HG02884 (cell line): ENCODE data around the gene LRRIQ1.
"Not testable (repeated sequence)": the region's sequence is repeated elsewhere in the genome, so short reads cannot be mapped to it uniquely, and the experiment has no call there.

Experiments
- ATAC-seq: cut with Tn5 transposase; IDR thresholded peaks from one replicate; pipeline ENCODE4 v1.9.1; 2021; ENCODE audit warnings: mild to moderate bottlenecking, moderate library complexity; ENCODE audit not compliant: unreplicated experiment

Gene LRRIQ1

GRCh38 chr12:85188619-85189018 is 152.5 kb downstream of the LRRIQ1 start:
- ATAC-seq: no peak

GRCh38 chr12:85190728-85191127 is 154.6 kb downstream of the LRRIQ1 start:
- ATAC-seq: no peak

GRCh38 chr12:85203809-85204208 is 167.7 kb downstream of the LRRIQ1 start:
- ATAC-seq: not testable (repeated sequence)

- no peak for ATAC-seq
Measured at GRCh38 chr12:85206543-85206942, 170.4 kb downstream of the LRRIQ1 start.

GRCh38 chr12:85224339-85224738 is 188.2 kb downstream of the LRRIQ1 start:
- ATAC-seq: not testable (repeated sequence)

GRCh38 chr12:85225501-85225900 is 189.3 kb downstream of the LRRIQ1 start:
- ATAC-seq: no peak

- no peak for ATAC-seq
Measured at GRCh38 chr12:85237327-85237726, 201.2 kb downstream of the LRRIQ1 start.

GRCh38 chr12:85244561-85244960 is 208.4 kb downstream of the LRRIQ1 start:
- no peak for ATAC-seq

- ATAC-seq: no peak
Measured at GRCh38 chr12:85253853-85254252, 217.7 kb downstream of the LRRIQ1 start.

- no peak for ATAC-seq
Measured at GRCh38 chr12:85257671-85258070, 221.5 kb downstream of the LRRIQ1 start.

GRCh38 chr12:85260447-85260846 is 224.3 kb downstream of the LRRIQ1 start:
- no peak for ATAC-seq

- ATAC-seq: no peak
Measured at GRCh38 chr12:85260896-85261295, 224.7 kb downstream of the LRRIQ1 start.

GRCh38 chr12:85266356-85266755 is 230.2 kb downstream of the LRRIQ1 start:
- ATAC-seq: no peak

- ATAC-seq: peak; percentile 73
Measured at GRCh38 chr12:85273381-85274314, 237.5 kb downstream of the LRRIQ1 start.

- no peak for ATAC-seq
Measured at GRCh38 chr12:85274315-85274651, 238.1 kb downstream of the LRRIQ1 start.

- ATAC-seq: no peak
Measured at GRCh38 chr12:85275374-85275773, 239.2 kb downstream of the LRRIQ1 start.

- ATAC-seq: no peak
Measured at GRCh38 chr12:85277191-85277590, 241.0 kb downstream of the LRRIQ1 start.

- no peak for ATAC-seq
Measured at GRCh38 chr12:85277900-85278597, 241.9 kb downstream of the LRRIQ1 start.

- ATAC-seq: no peak
Measured at GRCh38 chr12:85278598-85279448, 242.7 kb downstream of the LRRIQ1 start.

GRCh38 chr12:85279449-85280164 is 243.5 kb downstream of the LRRIQ1 start:
- no peak for ATAC-seq
